ENCODE results near the gene ASPRV1. TPM values are rescaled to one million over a fixed set of nuclear protein-coding genes. Genes with fewer than 3 reads are reported as not detected.

ASPRV1 gene
- total and polyA plus RNA-seq, 4 donors = 0.19 to 0.75 (median 0.23) TPM

GRCh38 chr2:69964353-69964841 is 3.0 kb upstream of the ASPRV1 start:
- H3K27me3 ChIP-seq (ENCODE audit: control insufficient read depth in 4 of 4, insufficient read depth in 4 of 4, low read length in 3 of 4) = no peaks in the 10 kb centered on the region
- WGBS = 86% methylated on average over 7 of the region's 7 CpGs
- DNase-seq (ENCODE audit: low spot score) = no peak
- no peak for TF ChIP-seq RAD21 (IDR thresholded peaks at IDR 0.05)
- TF ChIP-seq HNF4G (IDR thresholded peaks at IDR 0.05) = no peak
- no peak for TF ChIP-seq RXRA (IDR thresholded peaks at IDR 0.05)
- no peak for TF ChIP-seq FOXA1 (IDR thresholded peaks at IDR 0.05)
- TF ChIP-seq NR2F2 (IDR thresholded peaks at IDR 0.05) = no peak
- no peak for TF ChIP-seq ZBTB33 (IDR thresholded peaks at IDR 0.05)
- H3K4me1 ChIP-seq (ENCODE audit: control insufficient read depth in 4 of 4, insufficient read depth in 4 of 4, low read length in 3 of 4) = no peaks in the 10 kb centered on the region
- H3K9me3 ChIP-seq (ENCODE audit: control insufficient read depth in 4 of 4, low read length in 3 of 4) = no peaks in the 10 kb centered on the region
- no peak overlapping the region for H3K27ac ChIP-seq (ENCODE audit: low read depth in 1 of 2, low read length in 2 of 2)
- H3K36me3 ChIP-seq (ENCODE audit: control insufficient read depth in 4 of 4, insufficient read depth in 3 of 4, low read depth in 1 of 4, low read length in 3 of 4) = no peaks in the 10 kb centered on the region
- H3K9ac ChIP-seq (ENCODE audit: low read depth in 1 of 2, low read length in 2 of 2) = no peak overlapping the region
- H3K4me3 ChIP-seq (ENCODE audit: low read depth in 1 of 3, low read length in 3 of 3) = no peak overlapping the region

- Histone ChIP-seq H3K4me1 (ENCODE audit: control insufficient read depth in 4 of 4, insufficient read depth in 4 of 4, low read length in 3 of 4) (no peaks in the 10 kb centered on the region), H3K4me3 (ENCODE audit: low read depth in 1 of 3, low read length in 3 of 3) (no peak overlapping the region), H3K9ac (ENCODE audit: low read depth in 1 of 2, low read length in 2 of 2) (no peak overlapping the region), H3K36me3 (ENCODE audit: control insufficient read depth in 4 of 4, insufficient read depth in 3 of 4, low read depth in 1 of 4, low read length in 3 of 4) (no peaks in the 10 kb centered on the region), H3K27ac (ENCODE audit: low read depth in 1 of 2, low read length in 2 of 2) (no peak overlapping the region), H3K9me3 (ENCODE audit: control insufficient read depth in 4 of 4, low read length in 3 of 4) (no peaks in the 10 kb centered on the region), H3K27me3 (ENCODE audit: control insufficient read depth in 4 of 4, insufficient read depth in 4 of 4, low read length in 3 of 4) (no peaks in the 10 kb centered on the region)
- TF ChIP-seq REST (IDR thresholded peaks at IDR 0.05) (no peak), EGR1 (IDR thresholded peaks at IDR 0.05; ENCODE audit: low read depth in 2 of 2) (no peak), HNF4A (conservative IDR thresholded peaks at IDR 0.05) (no peak), YY1 (IDR thresholded peaks at IDR 0.05) (no peak), HNF4G (IDR thresholded peaks at IDR 0.05) (no peak), FOXA1 (IDR thresholded peaks at IDR 0.05) (no peak), RXRA (IDR thresholded peaks at IDR 0.05) (no peak), MAX (IDR thresholded peaks at IDR 0.05) (no peak), TAF1 (conservative IDR thresholded peaks at IDR 0.05) (no peak)
- no peak for DNase-seq (ENCODE audit: low spot score)
- 96% methylated on average over 8 of the region's 8 CpGs for WGBS
Measured at GRCh38 chr2:69962986-69963730, 1.7 kb upstream of the ASPRV1 start.

GRCh38 chr2:69960821-69961220 is 610 bp downstream of the ASPRV1 start:
- Histone ChIP-seq H3K27me3 (ENCODE audit: control insufficient read depth in 4 of 4, insufficient read depth in 4 of 4, low read length in 3 of 4) (no peaks in the 10 kb centered on the region), H3K9me3 (ENCODE audit: control insufficient read depth in 4 of 4, low read length in 3 of 4) (no peaks in the 10 kb centered on the region), H3K4me3 (ENCODE audit: low read depth in 1 of 3, low read length in 3 of 3) (no peak overlapping the region), H3K36me3 (ENCODE audit: control insufficient read depth in 4 of 4, insufficient read depth in 3 of 4, low read depth in 1 of 4, low read length in 3 of 4) (no peaks in the 10 kb centered on the region), H3K9ac (ENCODE audit: low read depth in 1 of 2, low read length in 2 of 2) (no peak overlapping the region), H3K4me1 (ENCODE audit: control insufficient read depth in 4 of 4, insufficient read depth in 4 of 4, low read length in 3 of 4) (no peaks in the 10 kb centered on the region), H3K27ac (ENCODE audit: low read depth in 1 of 2, low read length in 2 of 2) (no peak overlapping the region)
- 97% methylated on average over 6 of the region's 6 CpGs for WGBS
- TF ChIP-seq GABPA (IDR thresholded peaks at IDR 0.05 in 1 of 2, conservative IDR thresholded peaks at IDR 0.05 in 1 of 2) = no peak
- TF ChIP-seq HNF4A (conservative IDR thresholded peaks at IDR 0.05) = no peak
- no peak for TF ChIP-seq SP1 (IDR thresholded peaks at IDR 0.05)
- TF ChIP-seq NR2F2 (IDR thresholded peaks at IDR 0.05) = no peak
- TF ChIP-seq HNF4G (IDR thresholded peaks at IDR 0.05) = no peak
- no peak for TF ChIP-seq MAX (IDR thresholded peaks at IDR 0.05)
- no peak for TF ChIP-seq CTCF (IDR thresholded peaks at IDR 0.05; ENCODE audit: low read depth, low read length, missing input control)
- TF ChIP-seq JUND (IDR thresholded peaks at IDR 0.05) = no peak
- no peak for TF ChIP-seq ATF3 (IDR thresholded peaks at IDR 0.05)
- DNase-seq (ENCODE audit: low spot score) = no peak

Measured in liver (tissue), 9 donors.